Activated naive CD4-positive, alpha-beta T cell treated with anti-CD3 and anti-CD28 coated beads, Interleukin-2, amount 50 U/mL, for 72 hours (primary cell): Measurements from ENCODE around the gene SS18L1. TPM values are rescaled to one million over a fixed set of nuclear protein-coding genes. Genes with fewer than 3 reads are reported as not detected.
A peak's percentile ranks its signal among the peaks of the same experiment; 100 is the strongest.

ENCODE experiments used
- ATAC-seq, 2 donors: fragments of 150-1000 bp; cut with Tn5 transposase; 2 replicates each; pipeline ENCODE4 v1.10.0; 2021; ENCODE audit warnings: mild to moderate bottlenecking in 2 of 2, moderate library complexity in 2 of 2
- DNase-seq, 2 donors: peaks; one replicate each; pipeline ENCODE4 v3.0.0; 2021 to 2022; ENCODE audit warnings: low spot score in 2 of 2
- H3K27ac Mint-ChIP-seq, 2 donors: one replicate each; pipeline ENCODE4 v1.8.0; 2022; ENCODE audit warnings: mild to moderate bottlenecking in 2 of 2, mixed read lengths in 2 of 2
- H3K36me3 Mint-ChIP-seq, 2 donors: one replicate each; pipeline ENCODE4 v1.8.0; 2022; ENCODE audit warnings: mixed read lengths in 2 of 2
- H3K9me3 Mint-ChIP-seq, 2 donors: one replicate each; pipeline ENCODE4 v1.8.0; 2022; ENCODE audit warnings: mixed read lengths in 2 of 2
- total RNA-seq, 2 donors: library from RNA; stranded (reverse); gene quantifications; one replicate each; pipeline ENCODE4 v1.2.3, GENCODE V29; 2022

SS18L1 gene
- total RNA-seq, 2 donors from 2014 or later: 21.7 to 52.4 TPM

DNA sequence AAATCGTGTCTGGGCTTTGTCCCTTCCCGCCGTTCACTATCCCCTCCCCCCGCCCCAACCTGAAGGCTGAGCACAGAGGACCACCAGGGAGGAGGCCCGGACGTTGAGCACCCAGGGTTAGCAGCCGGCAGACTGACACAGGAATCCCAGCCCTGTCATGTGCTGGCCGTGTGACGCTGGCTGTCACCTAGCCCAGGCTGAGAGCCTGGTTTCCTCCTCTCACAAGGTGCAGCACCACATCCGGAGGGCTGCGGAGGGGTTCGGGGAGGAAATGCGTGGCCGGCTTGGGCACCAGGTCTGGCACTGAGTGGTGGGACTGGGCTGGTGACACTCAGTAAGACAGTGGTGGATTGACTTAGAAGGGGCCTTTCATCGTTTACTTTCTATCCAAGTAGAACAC lies 25.9 kb upstream of the SS18L1 start:
- DNase-seq (peak; percentile 31 to 76), ATAC-seq (peak in 1 of 2 donors; percentile 43)
- Mint-ChIP-seq H3K36me3 (peaks cover 19% of the 10 kb centered on the region in 2 donors), H3K9me3 (peaks cover 6 to 8% of the 10 kb centered on the region in 2 donors), H3K27ac (peak overlapping the region in 1 of 2 donors; percentile 39)

DNA sequence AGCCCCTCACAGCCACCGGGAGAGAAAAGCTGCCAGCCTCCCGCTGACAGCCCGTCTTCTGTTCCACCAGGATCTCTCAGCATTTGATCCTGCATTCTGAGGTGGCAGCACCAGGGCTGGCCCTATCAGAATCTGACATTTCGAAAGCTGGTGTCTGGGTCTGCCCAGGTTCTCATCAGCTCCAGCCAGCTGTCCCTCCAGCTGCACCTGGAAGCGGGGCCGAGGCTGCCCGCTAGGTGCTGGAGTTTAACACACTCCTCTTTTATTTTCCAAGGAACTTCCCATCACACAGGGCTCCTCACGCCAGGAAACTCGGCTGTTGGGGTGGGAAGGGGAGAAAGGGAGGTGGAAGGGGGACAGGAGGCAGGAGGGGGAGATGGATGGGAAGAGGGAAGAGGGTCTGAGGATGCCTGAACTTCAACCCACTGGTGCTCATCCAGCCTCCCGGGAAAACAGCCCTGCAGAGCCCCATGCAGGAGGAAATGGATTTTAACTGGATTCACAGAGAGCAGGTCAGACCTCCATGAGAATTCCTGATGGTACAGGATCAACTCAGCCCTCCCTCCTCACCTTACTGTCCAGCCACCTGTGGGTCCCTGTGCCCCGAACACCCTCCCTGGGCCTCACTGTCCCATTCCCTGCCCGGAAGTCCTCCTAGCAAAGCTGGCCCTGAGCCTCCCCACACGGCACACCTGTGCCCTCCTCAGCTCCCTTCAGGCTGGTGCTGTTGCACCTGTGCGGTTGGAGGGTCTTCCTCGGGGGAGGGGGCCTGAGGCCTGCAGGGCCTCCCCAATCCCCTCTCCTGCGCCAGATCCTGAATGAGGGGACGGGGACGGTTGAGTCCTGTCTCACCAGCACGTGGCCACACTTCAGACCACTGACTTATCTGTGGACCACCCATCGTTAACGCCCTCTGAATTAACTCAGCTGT lies 25.2 kb upstream of the SS18L1 start:
- ATAC-seq (no peak), DNase-seq (peak in 1 of 2 donors; percentile 51)
- H3K36me3 Mint-ChIP-seq: peaks cover 14 to 16% of the 10 kb centered on the region in 2 donors
- H3K27ac Mint-ChIP-seq: peak overlapping the region in 1 of 2 donors; percentile 48
- peaks cover 3 to 4% of the 10 kb centered on the region in 2 donors for H3K9me3 Mint-ChIP-seq

DNA sequence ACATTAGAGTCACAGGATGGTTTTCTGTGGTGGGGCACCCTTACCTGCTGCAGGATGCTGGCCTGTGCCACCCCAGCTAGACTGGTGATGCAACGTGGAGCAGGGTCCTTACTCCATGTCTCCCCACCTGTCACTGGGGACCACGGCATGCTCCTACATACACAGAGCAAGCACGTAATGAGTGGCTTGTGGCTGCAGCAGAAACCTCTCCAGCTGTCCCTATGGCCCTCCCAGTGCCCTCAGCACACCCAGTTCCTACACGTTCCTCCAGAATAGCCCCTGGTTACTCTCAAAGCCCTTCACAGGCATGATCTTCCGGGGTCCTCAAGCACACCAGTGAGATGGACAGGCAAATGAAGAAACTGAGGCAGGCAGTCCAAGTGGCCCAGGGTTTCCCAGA lies 24.5 kb upstream of the SS18L1 start:
- DNase-seq (peak in 1 of 2 donors; percentile 44), ATAC-seq (no peak)
- Mint-ChIP-seq H3K27ac (peak overlapping the region in 1 of 2 donors; percentile 48), H3K36me3 (peaks cover 11 to 12% of the 10 kb centered on the region in 2 donors), H3K9me3 (peaks cover 3 to 4% of the 10 kb centered on the region in 2 donors)

DNA sequence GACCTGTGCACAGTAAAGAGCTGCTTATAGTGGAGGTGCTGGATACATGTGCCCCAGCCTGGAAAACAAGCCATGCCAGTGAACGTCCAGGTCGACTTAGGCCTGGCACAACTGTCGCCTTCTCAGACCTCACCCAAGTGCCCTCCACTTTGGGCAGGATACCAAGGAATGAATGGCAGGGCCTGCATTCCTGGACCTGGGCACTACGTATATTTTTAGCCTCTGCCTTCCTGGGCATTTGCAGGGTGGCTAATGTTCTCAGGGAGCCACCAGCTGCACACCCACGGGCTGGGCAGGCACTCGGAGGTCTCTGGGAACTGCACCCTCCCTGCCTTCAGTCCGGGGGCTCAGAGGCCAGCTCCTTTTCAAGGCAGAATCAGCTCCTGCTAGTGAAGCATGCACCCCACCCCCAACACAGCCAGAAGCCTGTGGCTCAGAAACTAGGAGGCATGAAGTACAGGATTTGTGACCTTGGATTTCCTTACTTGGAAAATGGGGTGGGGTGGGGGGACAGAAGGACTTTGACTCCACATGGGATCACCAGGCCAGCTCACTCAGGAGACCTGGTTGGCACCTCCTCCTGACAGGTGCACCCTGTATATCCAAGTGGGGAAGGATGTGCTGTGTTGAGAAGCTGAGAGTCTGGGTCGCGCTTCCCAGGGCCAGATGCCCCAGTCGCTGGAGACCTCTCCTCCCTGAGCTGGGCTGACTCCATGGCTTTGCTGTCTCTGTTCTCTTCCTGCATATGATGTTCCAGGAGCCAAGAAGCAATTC lies 23.8 kb upstream of the SS18L1 start:
- Mint-ChIP-seq H3K9me3 (peaks cover 3 to 4% of the 10 kb centered on the region in 2 donors), H3K27ac (peak overlapping the region in 1 of 2 donors; percentile 57), H3K36me3 (peaks cover 12 to 17% of the 10 kb centered on the region in 2 donors)
- DNase-seq (peak in 1 of 2 donors; percentile 52), ATAC-seq (no peak)

DNA sequence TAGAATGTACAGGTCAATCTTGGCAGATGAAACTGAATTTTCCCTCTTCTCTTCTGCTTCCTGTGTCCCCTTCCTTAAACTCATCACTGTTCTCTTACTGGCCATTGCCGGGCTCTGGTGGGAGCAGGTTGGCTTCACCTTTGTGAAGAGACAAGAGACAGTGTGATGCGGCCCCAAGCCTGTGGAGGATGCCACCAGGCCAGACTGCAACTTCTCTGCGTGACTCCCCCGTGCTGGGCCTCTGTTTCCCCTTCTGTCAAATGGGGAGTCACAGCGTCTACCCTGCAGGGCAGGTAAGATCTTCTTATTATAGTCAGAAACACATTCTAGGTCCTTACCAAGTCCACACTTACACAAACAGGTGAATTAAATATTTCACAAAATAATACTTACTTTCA lies 23.2 kb upstream of the SS18L1 start:
- DNase-seq (peak in 1 of 2 donors; percentile 37), ATAC-seq (no peak)
- peaks cover 11 to 18% of the 10 kb centered on the region in 2 donors for H3K36me3 Mint-ChIP-seq
- peaks cover 3 to 4% of the 10 kb centered on the region in 2 donors for H3K9me3 Mint-ChIP-seq
- peak overlapping the region in 1 of 2 donors; percentile 57 for H3K27ac Mint-ChIP-seq

DNA sequence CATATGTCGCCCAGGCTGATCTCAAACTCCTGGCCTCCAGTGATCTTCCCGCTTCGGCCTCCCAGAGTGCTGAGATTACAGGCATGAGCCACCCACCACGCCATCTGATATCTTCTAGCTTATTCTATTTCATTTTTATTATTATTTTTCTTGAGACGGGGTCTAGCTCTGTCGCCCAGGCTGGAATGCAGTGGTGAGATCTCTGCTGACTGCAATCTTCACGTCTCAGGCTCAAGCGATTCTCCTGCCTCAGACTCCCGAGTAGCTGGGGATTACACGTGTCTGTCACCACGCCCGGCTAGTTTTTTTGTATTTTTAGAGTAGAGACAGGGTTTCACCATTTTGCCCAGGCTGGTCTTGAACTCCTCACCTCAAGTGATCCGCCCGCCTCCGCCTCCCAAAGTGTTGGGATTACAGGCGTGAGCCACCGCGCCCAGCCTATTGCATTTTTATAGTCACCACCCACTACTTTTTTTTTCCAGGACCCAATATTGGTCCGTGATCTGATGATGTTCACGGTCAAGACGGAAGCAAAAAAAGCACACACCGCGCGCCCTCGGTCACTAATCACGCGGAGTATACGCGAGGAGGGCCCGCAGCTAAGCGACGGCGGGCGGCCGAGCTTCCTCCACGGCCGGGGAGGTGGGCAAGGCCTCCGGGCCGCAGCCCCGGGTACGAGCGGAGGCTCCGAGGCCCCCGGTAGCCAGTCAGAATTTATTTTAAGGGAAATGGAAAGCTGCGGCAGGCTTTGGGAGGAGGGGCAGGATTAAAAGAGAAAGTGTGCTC lies 22.4 kb upstream of the SS18L1 start:
- ATAC-seq (peak; percentile 8 to 19), DNase-seq (no peak)
- Mint-ChIP-seq H3K27ac (peak overlapping the region; percentile 88 to 89), H3K9me3 (peaks cover 0 to under 1% of the 10 kb centered on the region in 2 donors), H3K36me3 (peaks cover 11 to 18% of the 10 kb centered on the region in 2 donors)

DNA sequence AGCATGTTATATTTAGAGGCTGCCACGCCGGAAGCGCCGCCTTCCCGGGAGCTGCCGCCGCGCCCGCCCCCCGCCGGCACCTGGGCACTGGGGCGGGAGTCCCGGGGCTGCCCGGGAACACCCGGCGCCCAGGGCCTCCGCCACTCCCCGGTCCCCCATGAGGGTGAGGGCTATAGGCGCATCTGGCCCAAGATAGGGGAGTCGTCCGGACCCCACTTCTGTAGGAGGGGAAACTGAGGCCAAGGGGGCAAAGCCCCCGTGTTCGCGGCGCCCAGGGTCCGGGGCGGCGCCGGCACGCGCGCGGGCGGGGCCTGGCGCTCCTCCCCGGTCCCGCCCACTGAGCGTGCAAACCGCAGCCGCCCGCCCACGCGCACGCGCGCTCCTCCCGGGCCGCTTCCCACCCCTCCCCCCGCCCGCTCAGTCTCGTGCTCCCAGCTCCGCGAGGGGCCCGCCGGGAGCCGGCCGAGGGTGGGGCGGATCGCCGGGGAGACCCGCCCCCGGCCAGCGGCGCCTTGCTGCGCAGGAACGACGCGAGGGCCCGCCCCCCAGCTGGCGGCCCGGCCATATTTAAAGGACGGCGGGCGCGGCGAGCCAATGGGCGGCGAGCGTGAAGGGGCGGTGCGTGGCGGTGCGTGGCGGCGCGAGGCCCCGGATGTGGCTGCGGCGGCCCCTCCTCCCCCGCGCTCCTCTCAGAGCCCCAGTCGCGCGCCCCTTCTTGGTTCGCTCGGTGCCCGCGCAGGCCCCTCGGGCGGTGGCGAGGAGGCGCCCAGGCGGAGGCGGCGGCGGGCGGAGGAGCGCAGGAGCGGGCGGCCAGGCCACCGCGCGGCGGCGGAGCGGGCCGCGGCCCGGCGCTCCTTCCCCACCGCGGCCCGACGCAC lies 21.6 kb upstream of the SS18L1 start, which contains the start of gene LSM14B:
Gene LSM14B, plus strand, starts transcription at position 700 of the 878 bp plus-strand sequence. CDS start 192 bp downstream, outside the sequence.
- peak; percentile 95 to 99 for DNase-seq
- Mint-ChIP-seq H3K36me3 (peaks cover 11 to 18% of the 10 kb centered on the region in 2 donors), H3K9me3 (no peaks in the 10 kb centered on the region), H3K27ac (peak within 1 kb of the TSS; percentile 88 to 89)
- peak; percentile 85 to 89 for ATAC-seq

DNA sequence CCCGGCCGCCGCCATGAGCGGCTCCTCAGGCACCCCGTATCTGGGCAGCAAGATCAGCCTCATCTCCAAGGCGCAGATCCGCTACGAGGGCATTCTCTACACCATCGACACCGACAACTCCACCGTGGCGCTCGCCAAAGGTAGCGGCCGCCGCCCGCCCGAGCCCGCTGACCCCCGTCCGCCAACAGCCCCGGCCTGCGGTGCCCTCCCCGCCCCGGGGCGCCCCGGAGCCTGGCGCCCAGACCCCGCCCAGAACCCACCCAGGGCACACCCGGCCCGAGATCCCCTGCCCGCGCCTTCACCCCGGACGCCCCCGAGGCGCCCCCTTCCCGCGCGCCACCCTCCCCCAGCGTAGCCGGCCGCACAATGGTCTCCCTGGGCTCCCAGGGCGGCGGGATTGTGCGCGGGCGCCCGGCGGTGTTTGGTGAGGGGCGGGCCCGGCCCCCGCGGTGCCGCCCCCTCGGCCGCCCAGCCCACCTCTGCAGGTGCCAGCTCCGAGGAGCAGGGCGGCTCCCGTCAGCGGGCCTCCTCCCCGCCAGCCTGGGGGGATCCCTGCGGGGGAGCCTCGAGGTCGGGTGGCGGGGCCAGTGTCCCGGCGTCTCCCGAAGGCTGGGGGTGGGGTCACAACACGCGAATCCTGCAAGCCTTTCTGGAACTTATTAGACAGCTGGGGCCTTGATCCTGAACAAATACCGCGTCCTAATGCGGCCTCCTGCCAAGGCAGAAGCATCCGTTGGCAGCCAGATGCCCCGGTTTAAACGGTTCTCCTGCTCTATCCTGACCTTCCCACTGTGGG lies 20.7 kb upstream of the SS18L1 start:
- Mint-ChIP-seq H3K27ac (peak overlapping the region; percentile 65 to 88), H3K36me3 (peaks cover 11 to 18% of the 10 kb centered on the region in 2 donors), H3K9me3 (no peaks in the 10 kb centered on the region)
- ATAC-seq (peak in 1 of 2 donors; percentile 14), DNase-seq (peak; percentile 39 to 68)

DNA sequence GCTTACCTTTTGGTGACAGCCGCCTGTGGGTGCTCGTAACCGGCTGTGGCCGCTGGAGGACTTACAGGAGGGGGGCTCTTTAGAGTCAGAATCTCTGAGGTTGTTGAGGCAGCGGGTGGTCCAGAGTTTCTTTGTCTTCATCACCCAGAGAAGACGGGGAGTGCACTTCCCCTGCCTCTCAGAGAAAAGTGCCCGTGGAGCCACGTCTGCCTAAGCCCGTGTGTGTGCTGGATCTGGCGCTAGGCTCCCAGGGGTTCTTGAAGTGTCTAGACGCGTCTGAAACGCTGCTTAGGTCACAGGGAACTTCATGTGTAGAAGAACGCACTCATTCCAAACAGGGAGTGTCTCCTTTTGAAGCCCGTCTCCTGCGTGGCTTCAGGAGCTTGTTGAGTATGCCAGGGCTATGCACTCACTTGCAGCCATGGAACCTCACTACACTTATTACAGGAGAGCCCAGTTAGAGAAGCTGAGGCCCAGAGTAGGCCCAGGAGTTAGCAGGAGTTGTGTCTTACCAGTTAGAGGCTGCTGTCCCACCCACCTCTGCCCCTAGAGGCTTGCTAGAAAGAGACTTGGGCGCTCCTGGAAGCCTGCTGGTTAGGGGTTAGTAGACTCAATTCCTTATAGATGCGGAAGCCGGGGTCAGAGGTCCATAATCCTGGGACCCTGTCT lies 20.0 kb upstream of the SS18L1 start:
- H3K36me3 Mint-ChIP-seq: peaks cover 16 to 18% of the 10 kb centered on the region in 2 donors
- no peaks in the 10 kb centered on the region for H3K9me3 Mint-ChIP-seq
- H3K27ac Mint-ChIP-seq: peak overlapping the region; percentile 65 to 88
- no peak for DNase-seq
- ATAC-seq: no peak

DNA sequence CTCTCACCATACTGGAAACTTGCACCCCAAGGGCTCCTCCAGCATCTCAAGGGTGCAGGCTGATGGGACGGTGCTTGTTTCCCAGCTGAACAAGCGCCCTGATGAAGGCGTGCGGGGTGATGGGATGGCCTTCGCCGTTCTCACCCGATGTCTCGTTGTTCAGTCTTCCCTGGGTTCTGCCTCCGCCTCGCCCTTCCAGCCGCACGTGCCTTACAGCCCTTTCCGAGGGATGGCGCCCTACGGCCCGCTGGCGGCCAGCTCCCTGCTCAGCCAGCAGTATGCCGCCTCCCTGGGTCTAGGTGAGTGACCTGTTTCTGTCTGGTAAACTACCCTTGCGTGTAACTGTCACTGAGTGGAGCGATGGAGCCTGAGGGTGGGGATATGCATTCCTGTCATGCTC lies 17.4 kb upstream of the SS18L1 start:
- Mint-ChIP-seq H3K36me3 (peaks cover 26 to 27% of the 10 kb centered on the region in 2 donors), H3K27ac (no peak overlapping the region), H3K9me3 (no peaks in the 10 kb centered on the region)
- DNase-seq (no peak), ATAC-seq (no peak)

DNA sequence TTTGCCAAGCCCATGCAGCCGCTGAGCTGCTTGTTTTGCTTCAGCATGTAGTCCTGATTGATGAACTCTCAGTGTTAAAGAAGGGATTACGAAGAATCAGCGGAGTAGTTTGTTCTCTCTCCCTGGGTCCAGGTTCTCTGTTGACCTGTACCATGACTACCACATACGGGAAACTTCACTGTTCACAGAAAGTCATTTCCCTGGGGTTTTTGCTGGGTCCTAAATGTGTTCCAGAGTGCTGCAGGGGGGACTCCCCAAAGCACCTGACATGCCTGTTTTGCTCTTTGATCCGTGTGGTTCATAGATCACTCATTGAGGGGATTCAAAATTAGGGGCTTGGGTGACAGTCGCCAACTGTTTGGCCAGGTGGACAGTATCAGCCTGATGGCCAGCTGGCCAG lies 15.8 kb upstream of the SS18L1 start:
- peaks cover 29 to 35% of the 10 kb centered on the region in 2 donors for H3K36me3 Mint-ChIP-seq
- no peak for ATAC-seq

DNA sequence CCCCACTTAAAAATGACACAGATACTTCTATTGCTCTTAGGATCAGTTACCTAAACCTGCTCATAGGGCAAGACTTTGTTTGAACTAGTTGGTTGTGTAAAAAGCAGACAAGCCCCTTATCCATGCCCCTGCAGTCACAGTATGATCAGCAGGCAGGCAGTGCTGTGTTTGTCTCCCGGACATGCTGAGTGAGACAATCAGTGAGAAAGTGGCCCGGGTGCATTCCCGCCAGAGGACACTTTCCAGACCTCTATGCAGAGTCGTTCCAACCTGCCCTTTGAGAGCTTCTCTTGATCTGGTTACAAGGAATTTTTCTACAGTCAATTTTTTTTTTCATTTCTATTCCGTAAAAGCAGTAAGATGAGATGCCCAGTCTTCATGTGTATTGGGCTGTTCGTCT lies 15.1 kb upstream of the SS18L1 start:
- ATAC-seq: no peak
- H3K36me3 Mint-ChIP-seq: peaks cover 25 to 35% of the 10 kb centered on the region in 2 donors
- DNase-seq: no peak
- peak overlapping the region in 1 of 2 donors; percentile 72 for H3K27ac Mint-ChIP-seq
- no peaks in the 10 kb centered on the region for H3K9me3 Mint-ChIP-seq

More for the DNA sequence above, 15.8 kb upstream of the SS18L1 start:
- H3K27ac Mint-ChIP-seq: peak overlapping the region in 1 of 2 donors; percentile 72
- DNase-seq: no peak
- no peaks in the 10 kb centered on the region for H3K9me3 Mint-ChIP-seq

DNA sequence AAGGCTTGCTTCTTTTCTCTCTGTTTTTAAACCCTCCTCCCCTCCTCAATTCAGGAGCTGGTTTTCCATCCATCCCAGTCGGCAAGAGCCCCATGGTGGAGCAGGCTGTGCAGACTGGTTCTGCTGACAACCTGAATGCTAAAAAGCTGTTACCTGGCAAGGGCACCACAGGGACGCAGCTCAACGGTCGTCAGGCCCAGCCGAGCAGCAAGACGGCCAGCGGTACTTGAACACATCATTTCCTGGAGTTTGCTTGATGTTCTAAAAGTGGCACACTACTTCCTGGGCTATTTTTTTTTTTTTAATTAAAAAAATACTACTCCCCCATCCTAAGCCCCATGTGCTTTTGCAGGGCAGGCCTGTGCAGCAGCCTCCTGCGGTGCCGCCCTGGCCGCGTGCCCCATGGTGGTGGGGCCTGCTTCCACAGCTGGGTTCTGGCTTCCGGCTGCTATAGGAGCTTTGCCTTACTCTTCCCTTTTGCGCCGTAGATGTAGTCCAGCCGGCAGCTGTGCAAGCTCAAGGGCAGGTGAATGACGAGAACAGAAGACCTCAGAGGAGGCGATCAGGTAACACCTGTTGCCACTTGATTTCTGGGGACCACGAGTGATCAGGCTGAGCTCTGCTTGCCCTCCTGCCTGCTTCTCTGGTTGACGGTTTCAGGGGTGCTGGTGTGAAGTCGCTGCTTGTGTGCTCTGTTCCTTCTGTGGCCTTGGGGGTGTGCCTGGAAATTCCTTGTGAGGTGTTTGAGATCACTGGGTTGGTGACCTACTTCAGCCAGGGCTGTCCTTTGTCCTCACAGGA lies 13.6 kb upstream of the SS18L1 start:
- Mint-ChIP-seq H3K27ac (peak overlapping the region in 1 of 2 donors; percentile 52), H3K36me3 (peaks cover 14 to 31% of the 10 kb centered on the region in 2 donors), H3K9me3 (no peaks in the 10 kb centered on the region)
- ATAC-seq (no peak), DNase-seq (no peak)
